Effector memory CD8-positive, alpha-beta T cell (primary cell): ENCODE results near the gene FHDC1.

Experiments
- ATAC-seq: fragments of 150-1000 bp; cut with Tn5 transposase; replicated peaks from 2 replicates; pipeline ENCODE4 v1.10.0; 2021; ENCODE audit warnings: mild to moderate bottlenecking, moderate library complexity
- DNase-seq, 3 experiments: peaks; one replicate each; pipeline ENCODE4 v3.0.0; 2021
- H3K27ac Mint-ChIP-seq, 2 donors: one replicate each; pipeline ENCODE4 v1.8.0; 2022; ENCODE audit warnings: mild to moderate bottlenecking in 2 of 2, mixed read lengths in 2 of 2, moderate library complexity in 2 of 2
- H3K27me3 Mint-ChIP-seq, 2 donors: one replicate each; pipeline ENCODE4 v1.8.0; 2022; ENCODE audit warnings: mixed read lengths in 2 of 2
- H3K36me3 Mint-ChIP-seq: one replicate; pipeline ENCODE4 v1.8.0; 2022; ENCODE audit warnings: mild to moderate bottlenecking, moderate library complexity, mixed read lengths; ENCODE audit not compliant: insufficient read depth
- H3K4me1 Mint-ChIP-seq, 2 donors: one replicate each; pipeline ENCODE4 v1.8.0; 2022; ENCODE audit warnings: low read depth in 2 of 2, mixed read lengths in 2 of 2
- H3K4me3 Mint-ChIP-seq, 2 donors: one replicate each; pipeline ENCODE4 v1.8.0; 2022; ENCODE audit warnings: mild to moderate bottlenecking in 2 of 2, mixed read lengths in 2 of 2, moderate library complexity in 2 of 2
- H3K9me3 Mint-ChIP-seq, 2 donors: one replicate each; pipeline ENCODE4 v1.8.0; 2022; ENCODE audit warnings: mixed read lengths in 2 of 2

FHDC1 gene

GRCh38 chr4:152956650-152957436, 20.7 kb downstream of the FHDC1 start:
- H3K36me3 Mint-ChIP-seq: no peaks in the 10 kb centered on the region
- peak overlapping the region; percentile 83 to 84 for H3K27ac Mint-ChIP-seq
- DNase-seq (no peak), ATAC-seq (no peak)
- peak overlapping the region in 1 of 2 donors; percentile 56 for H3K4me3 Mint-ChIP-seq
- H3K9me3 Mint-ChIP-seq: no peaks in the 10 kb centered on the region
- H3K27me3 Mint-ChIP-seq: peaks cover 0 to 6% of the 10 kb centered on the region in 2 donors
- H3K4me1 Mint-ChIP-seq: peaks cover 10 to 12% of the 10 kb centered on the region in 2 donors

- DNase-seq (peak in 1 of 3 experiments; percentile 21), ATAC-seq (peak; percentile 70)
- Mint-ChIP-seq H3K27me3 (peaks cover 0 to 6% of the 10 kb centered on the region in 2 donors), H3K4me1 (peaks cover 10 to 12% of the 10 kb centered on the region in 2 donors), H3K4me3 (peak overlapping the region; percentile 38 to 56), H3K36me3 (no peaks in the 10 kb centered on the region), H3K9me3 (no peaks in the 10 kb centered on the region), H3K27ac (peak overlapping the region; percentile 83 to 84)
Observed at GRCh38 chr4:152957437-152958171, 21.5 kb downstream of the FHDC1 start.

- Mint-ChIP-seq H3K4me1 (peaks cover 10 to 12% of the 10 kb centered on the region in 2 donors), H3K27ac (no peak overlapping the region), H3K27me3 (peaks cover 0 to 6% of the 10 kb centered on the region in 2 donors), H3K36me3 (no peaks in the 10 kb centered on the region), H3K4me3 (no peak overlapping the region), H3K9me3 (no peaks in the 10 kb centered on the region)
- ATAC-seq: no peak
- no peak for DNase-seq
Observed at GRCh38 chr4:152959080-152959479, 23.0 kb downstream of the FHDC1 start.

DNA sequence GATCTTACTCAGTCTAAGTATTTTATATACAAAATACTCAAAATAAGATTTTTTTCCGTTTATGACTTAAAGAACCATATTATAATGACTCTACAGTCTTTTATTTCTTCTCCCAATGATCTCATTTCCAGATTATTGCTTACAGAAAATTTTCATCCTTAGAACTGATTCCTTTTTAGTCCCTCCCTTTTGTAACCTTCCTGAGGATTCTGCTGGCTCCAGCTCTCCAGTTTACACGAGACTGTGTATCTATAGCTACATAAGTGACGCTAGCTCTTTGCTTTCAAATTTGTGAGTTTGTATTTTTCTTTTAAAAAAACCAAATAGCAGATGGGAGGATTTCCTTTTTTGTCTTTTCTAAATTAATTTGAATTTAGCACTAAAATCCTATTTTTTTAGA, 24.0 kb downstream of the FHDC1 start:
- Mint-ChIP-seq H3K4me1 (peaks cover 10 to 12% of the 10 kb centered on the region in 2 donors), H3K27me3 (peaks cover 0 to 6% of the 10 kb centered on the region in 2 donors), H3K27ac (no peak overlapping the region), H3K9me3 (no peaks in the 10 kb centered on the region), H3K36me3 (no peaks in the 10 kb centered on the region), H3K4me3 (no peak overlapping the region)
- no peak for ATAC-seq
- DNase-seq: no peak

DNA sequence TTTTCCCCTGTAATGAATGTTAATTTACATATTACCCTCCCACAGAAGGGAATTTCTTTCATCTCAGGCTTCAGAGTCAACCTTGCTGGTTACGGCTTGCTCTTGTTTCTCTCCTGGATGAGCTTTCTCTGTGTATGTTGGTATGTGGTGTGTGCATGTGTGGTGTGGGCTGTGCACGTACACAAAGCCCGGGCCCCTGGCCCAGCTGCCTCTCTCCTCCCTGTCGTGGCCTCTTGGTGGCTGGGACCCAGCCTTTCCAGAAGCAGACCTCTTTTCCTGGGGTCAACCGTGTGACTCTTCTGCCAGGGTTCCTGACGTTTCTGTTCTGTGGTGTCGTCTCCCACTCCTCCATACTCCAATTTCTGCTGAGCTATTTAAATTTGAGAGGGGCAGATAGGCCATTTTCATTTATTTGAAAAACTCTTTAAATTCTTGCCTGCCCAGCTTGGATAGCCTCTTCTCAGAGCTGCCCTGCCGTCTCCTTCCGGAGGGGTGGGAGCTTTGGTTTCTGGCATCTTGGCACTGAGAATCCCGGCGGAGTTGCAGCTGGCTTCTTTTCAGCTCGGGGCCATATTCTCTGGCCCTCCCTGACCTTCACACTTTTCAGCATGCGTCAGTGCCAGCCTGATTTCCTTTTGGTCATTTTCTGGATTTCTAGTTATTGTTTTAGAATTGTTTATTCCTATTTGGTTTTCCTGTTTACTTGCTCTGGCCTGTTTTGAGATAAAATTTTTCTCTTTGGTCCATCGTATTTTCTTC, 25.1 kb downstream of the FHDC1 start:
- Mint-ChIP-seq H3K27me3 (peaks cover 0 to 6% of the 10 kb centered on the region in 2 donors), H3K27ac (no peak overlapping the region), H3K4me1 (peaks cover 10 to 12% of the 10 kb centered on the region in 2 donors), H3K36me3 (no peaks in the 10 kb centered on the region), H3K4me3 (no peak overlapping the region), H3K9me3 (no peaks in the 10 kb centered on the region)
- ATAC-seq (no peak), DNase-seq (no peak)

DNA sequence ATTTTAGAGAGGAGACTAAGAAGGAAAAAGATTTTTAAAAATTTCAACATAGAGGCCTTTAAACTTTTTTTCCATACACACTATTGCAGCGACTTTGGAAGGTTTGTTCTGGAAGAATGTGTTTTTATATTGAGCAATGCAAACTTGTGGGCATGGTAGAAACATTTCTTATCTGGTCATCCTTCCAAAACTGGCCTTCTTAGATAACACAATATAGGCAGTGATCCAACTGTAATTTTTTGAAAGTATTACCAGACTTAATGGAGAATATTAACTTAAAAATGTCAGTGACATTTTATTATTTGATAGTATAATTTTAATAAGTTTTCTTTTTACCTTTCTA, 25.6 kb downstream of the FHDC1 start:
- Mint-ChIP-seq H3K27ac (no peak overlapping the region), H3K36me3 (no peaks in the 10 kb centered on the region), H3K27me3 (peaks cover 0 to 6% of the 10 kb centered on the region in 2 donors), H3K9me3 (no peaks in the 10 kb centered on the region), H3K4me3 (no peak overlapping the region), H3K4me1 (peaks cover 10 to 12% of the 10 kb centered on the region in 2 donors)
- ATAC-seq: no peak
- DNase-seq: no peak

- H3K27me3 Mint-ChIP-seq: peaks cover 0 to 6% of the 10 kb centered on the region in 2 donors
- no peak overlapping the region for H3K4me3 Mint-ChIP-seq
- no peaks in the 10 kb centered on the region for H3K36me3 Mint-ChIP-seq
- ATAC-seq: no peak
- no peak for DNase-seq
- peaks cover 10 to 12% of the 10 kb centered on the region in 2 donors for H3K4me1 Mint-ChIP-seq
- H3K27ac Mint-ChIP-seq: no peak overlapping the region
- H3K9me3 Mint-ChIP-seq: no peaks in the 10 kb centered on the region
Observed at GRCh38 chr4:152962150-152962549, 26.0 kb downstream of the FHDC1 start.

GRCh38 chr4:152964335-152964734, 28.2 kb downstream of the FHDC1 start:
- Mint-ChIP-seq H3K4me3 (no peak overlapping the region), H3K27me3 (no peaks in the 10 kb centered on the region), H3K4me1 (no peaks in the 10 kb centered on the region), H3K27ac (no peak overlapping the region), H3K9me3 (no peaks in the 10 kb centered on the region), H3K36me3 (no peaks in the 10 kb centered on the region)
- no peak for ATAC-seq
- no peak for DNase-seq

- no peak overlapping the region for H3K27ac Mint-ChIP-seq
- H3K27me3 Mint-ChIP-seq: no peaks in the 10 kb centered on the region
Observed at GRCh38 chr4:152965611-152966010, 29.5 kb downstream of the FHDC1 start.

DNA sequence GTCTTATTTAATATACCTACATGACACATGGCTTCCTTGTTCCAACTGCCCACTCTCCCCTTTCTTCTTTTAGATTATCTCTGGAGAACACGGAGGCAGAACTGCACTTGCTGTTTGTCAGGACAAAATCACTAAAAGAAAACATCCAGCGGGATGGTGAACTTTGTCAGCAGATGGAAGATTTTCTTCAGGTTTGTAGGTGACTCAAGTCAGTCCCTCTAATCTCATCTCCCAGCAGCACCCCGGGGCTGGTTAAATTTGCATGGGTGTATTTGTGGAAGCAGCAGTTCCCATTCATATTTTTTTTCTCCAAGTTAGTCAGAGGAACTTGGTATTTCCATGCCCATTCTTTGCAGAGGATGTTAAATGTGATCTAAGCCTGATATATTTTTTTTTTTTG, 31.8 kb downstream of the FHDC1 start:
- H3K27me3 Mint-ChIP-seq: no peaks in the 10 kb centered on the region
- H3K9me3 Mint-ChIP-seq: no peaks in the 10 kb centered on the region
- ATAC-seq (no peak), DNase-seq (no peak)
- no peaks in the 10 kb centered on the region for H3K4me1 Mint-ChIP-seq
- no peak overlapping the region for H3K4me3 Mint-ChIP-seq
- H3K36me3 Mint-ChIP-seq: no peaks in the 10 kb centered on the region
- H3K27ac Mint-ChIP-seq: no peak overlapping the region

More at GRCh38 chr4:152965611-152966010, 29.5 kb downstream of the FHDC1 start:
- ATAC-seq: no peak
- H3K4me1 Mint-ChIP-seq: no peaks in the 10 kb centered on the region
- DNase-seq: no peak
- H3K4me3 Mint-ChIP-seq: no peak overlapping the region
- no peaks in the 10 kb centered on the region for H3K36me3 Mint-ChIP-seq
- no peaks in the 10 kb centered on the region for H3K9me3 Mint-ChIP-seq

DNA sequence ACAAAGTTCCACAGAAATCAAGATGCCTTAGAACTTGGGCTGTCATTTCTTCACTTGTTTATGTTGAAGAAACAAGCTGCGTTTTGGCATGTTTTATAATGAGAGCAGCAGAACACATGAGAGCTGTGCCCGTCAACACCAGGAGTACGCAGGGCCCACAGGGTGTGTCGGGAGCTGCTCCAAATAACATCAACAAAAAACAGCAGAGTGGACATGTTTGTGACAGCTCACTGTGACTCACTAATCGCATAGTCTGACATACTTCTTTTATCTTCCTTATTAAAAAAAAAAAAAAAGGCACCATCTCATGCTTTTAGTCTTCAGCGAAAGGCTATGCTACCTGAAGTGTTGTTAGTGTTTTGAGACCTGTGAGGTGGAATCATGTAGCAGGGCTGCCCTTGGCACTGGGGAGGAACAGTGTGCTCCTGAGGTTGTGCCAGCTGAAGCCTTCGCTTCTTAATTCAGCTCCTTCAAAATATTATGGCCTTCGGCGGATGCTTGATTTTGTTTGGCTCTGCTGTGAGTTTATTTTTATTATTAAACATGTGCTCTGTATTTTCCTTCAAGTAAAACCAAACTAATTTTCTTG, 32.8 kb downstream of the FHDC1 start:
- H3K4me3 Mint-ChIP-seq: no peak overlapping the region

DNA sequence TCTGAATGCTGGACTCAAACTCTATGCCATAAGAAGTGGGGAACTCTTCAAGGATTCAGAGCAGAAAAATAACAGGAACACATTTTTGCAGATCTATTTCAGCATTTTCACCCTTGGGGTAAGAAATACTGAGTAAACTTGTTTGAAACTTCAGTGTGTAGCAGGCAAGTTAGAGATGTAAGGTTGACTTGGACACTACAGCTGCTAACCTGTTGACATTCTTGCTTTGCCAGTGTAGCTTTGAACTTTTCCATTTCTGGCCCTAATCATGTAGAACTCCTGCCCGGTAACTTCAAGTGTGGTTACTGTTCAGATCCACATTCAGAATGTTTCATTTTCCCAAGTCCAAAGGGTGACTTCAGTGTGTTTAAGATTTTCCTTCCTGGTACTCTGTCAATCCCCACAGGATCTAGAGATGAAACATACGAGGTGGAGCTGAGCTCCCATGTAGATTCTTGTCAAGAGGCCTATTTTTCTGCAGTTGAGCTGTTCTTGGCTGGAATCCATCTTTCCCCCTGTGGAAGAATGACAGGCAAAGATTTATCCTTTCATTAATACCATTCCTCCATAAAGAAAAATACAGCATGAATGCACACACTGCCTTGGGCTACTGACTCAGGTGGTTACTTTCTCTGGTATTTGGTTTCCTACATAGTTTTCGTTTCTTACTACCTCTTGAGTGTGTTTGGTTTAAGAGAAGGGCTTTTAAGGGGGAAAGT, 34.1 kb downstream of the FHDC1 start:
- ATAC-seq: no peak
- Mint-ChIP-seq H3K36me3 (no peaks in the 10 kb centered on the region), H3K9me3 (no peaks in the 10 kb centered on the region), H3K27ac (no peak overlapping the region), H3K27me3 (no peaks in the 10 kb centered on the region), H3K4me3 (no peak overlapping the region), H3K4me1 (no peaks in the 10 kb centered on the region)
- no peak for DNase-seq

More for the DNA sequence above, 32.8 kb downstream of the FHDC1 start:
- Mint-ChIP-seq H3K4me1 (no peaks in the 10 kb centered on the region), H3K36me3 (no peaks in the 10 kb centered on the region), H3K27ac (no peak overlapping the region), H3K9me3 (no peaks in the 10 kb centered on the region), H3K27me3 (no peaks in the 10 kb centered on the region)
- no peak for DNase-seq
- no peak for ATAC-seq

DNA sequence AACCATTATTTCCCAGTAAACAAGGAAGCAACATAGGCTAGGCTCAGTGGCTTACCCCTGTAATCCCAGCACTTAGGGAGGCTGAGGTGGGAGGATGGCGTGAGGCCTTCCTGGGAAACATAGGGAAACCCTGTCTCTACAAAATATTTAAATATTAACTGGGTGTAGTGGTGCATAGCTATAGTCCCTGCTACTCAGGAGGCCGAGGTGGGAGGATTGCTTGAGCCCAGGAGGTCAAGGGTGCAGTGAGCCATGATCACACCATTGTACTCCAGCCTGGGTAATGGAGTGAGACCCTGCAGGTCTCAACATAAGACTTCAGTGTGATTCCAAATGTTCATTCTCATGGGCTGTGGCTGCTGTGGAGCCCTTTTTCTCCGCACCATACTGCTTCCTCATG, 34.9 kb downstream of the FHDC1 start:
- H3K36me3 Mint-ChIP-seq: no peaks in the 10 kb centered on the region
- H3K27me3 Mint-ChIP-seq: no peaks in the 10 kb centered on the region
- ATAC-seq (no peak), DNase-seq (no peak)
- H3K27ac Mint-ChIP-seq: no peak overlapping the region
- no peaks in the 10 kb centered on the region for H3K9me3 Mint-ChIP-seq
- H3K4me1 Mint-ChIP-seq: no peaks in the 10 kb centered on the region
- H3K4me3 Mint-ChIP-seq: no peak overlapping the region
